HG03095 (cell line): ENCODE measurements around the gene EHD1.

Source experiments
- ATAC-seq: cut with Tn5 transposase; IDR thresholded peaks from one replicate; pipeline ENCODE4 v1.9.1; 2021; ENCODE audit warnings: moderate library complexity; ENCODE audit not compliant: unreplicated experiment

The EHD1 gene

DNA sequence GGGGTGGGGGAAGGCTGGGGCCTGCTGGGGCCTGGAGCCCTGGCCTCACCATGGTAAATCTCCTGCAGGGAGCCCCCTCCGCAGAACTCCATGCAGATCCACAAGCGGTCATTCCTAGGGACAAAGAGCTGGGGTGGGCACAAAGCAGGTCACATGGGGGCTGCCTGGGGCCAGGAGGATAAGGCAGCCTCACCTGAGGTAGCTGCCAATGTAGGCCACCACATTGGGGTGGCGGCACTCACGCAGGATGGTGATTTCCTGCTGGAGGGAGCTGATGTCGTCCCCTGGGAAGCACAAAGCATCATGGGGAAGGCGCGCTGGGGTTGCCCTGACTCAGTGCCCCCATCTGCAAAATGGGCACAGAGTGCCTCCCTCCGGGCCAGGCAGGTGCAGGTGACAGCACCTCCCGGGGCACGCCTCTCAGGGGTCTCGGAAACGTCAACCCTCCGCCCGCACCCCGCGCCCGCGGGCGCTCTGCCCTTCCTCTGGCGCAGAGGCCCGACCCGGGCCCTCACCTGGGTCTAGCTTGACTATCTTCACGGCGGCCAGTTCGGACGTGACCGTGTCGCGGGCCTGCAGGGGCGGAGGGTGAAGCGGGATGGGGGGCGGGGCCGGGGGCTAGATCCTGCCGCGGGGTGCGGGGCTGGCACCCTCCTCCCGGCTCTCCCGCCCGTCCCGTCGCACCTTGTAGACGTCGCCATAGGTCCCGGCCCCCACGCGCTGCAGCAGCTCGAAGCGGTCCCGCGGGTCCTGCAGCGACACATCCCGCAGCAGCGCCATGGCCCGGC, 75.9 kb downstream of the EHD1 start:
- ATAC-seq, result no peak
